ENCODE results near the gene USP40. TPM values are rescaled to one million over a fixed set of nuclear protein-coding genes. Genes with fewer than 3 reads are reported as not detected.

Gene USP40
- total RNA-seq, 2 experiments from 2014 or later: 0.51 to 1.7 TPM

GRCh38 chr2:233453111-233453915, 113.3 kb downstream of the USP40 start:
- Histone ChIP-seq H3K4me1 (ENCODE audit: insufficient read depth, low read length, poor library complexity, severe bottlenecking) (no peaks in the 10 kb centered on the region), H3K27ac (ENCODE audit: low read depth, low read length, poor library complexity, severe bottlenecking) (no peak overlapping the region), H4K20me1 (ENCODE audit: insufficient read depth, low read length) (no peaks in the 10 kb centered on the region), H3K4me3 (ENCODE audit: low read depth, low read length, poor library complexity, severe bottlenecking) (no peak overlapping the region), H3K9me2 (ENCODE audit: insufficient read depth, low read length) (no peaks in the 10 kb centered on the region), H3K79me2 (ENCODE audit: insufficient read depth, low read depth, low read length) (no peaks in the 10 kb centered on the region), H2AFZ (ENCODE audit: low read length) (no peak overlapping the region), H3K36me3 (ENCODE audit: insufficient read depth, low read length) (peaks cover 97% of the 10 kb centered on the region), H3K9me3 (ENCODE audit: low read length) (no peaks in the 10 kb centered on the region), H3K4me2 (ENCODE audit: low read length) (no peak overlapping the region)
- no peak for DNase-seq (ENCODE audit: low spot score)
- intact Hi-C loops (cut with micrococcal nuclease; ENCODE audit: unreplicated experiment): no loop called here
- POLR2A ChIA-PET: interaction anchor here (0.7 to 1.2 kb wide), 2 partner anchors 96 to 160 kb away, joined by 3 read pairs; no protein-coding TSS in a partner anchor
- CTCF ChIA-PET (ENCODE audit: unreplicated experiment): interaction anchor here (1.0 kb wide), 1 partner anchor 95 kb away, joined by 3 read pairs; no protein-coding TSS in a partner anchor
- no TSS peak for BruUV-seq (replicated peaks)
- TF ChIP-seq CTCF (conservative IDR thresholded peaks at IDR 0.05; ENCODE audit: low read length): no peak
- no peak for TF ChIP-seq EZH2phosphoT487 (IDR thresholded peaks at IDR 0.05; ENCODE audit: borderline replicate concordance, low read depth, low read length)

GRCh38 chr2:233451950-233452349, 114.6 kb downstream of the USP40 start:
- ChIA-PET CTCF (ENCODE audit: unreplicated experiment) (no interaction called here), POLR2A (interaction anchor here (1.2 kb wide), 1 partner anchor 94 kb away, joined by 3 read pairs; no protein-coding TSS in a partner anchor)
- no peaks in the 10 kb centered on the region for H3K4me1 ChIP-seq (ENCODE audit: insufficient read depth, low read length, poor library complexity, severe bottlenecking)
- H3K36me3 ChIP-seq (ENCODE audit: insufficient read depth, low read length): peaks cover 96% of the 10 kb centered on the region
- H3K79me2 ChIP-seq (ENCODE audit: insufficient read depth, low read depth, low read length): no peaks in the 10 kb centered on the region
- intact Hi-C loops (cut with micrococcal nuclease; ENCODE audit: unreplicated experiment): no loop called here
- TF ChIP-seq CTCF (conservative IDR thresholded peaks at IDR 0.05; ENCODE audit: low read length) (no peak), EZH2phosphoT487 (IDR thresholded peaks at IDR 0.05; ENCODE audit: borderline replicate concordance, low read depth, low read length) (no peak)
- no peak for DNase-seq (ENCODE audit: low spot score)
- no peak overlapping the region for H3K4me3 ChIP-seq (ENCODE audit: low read depth, low read length, poor library complexity, severe bottlenecking)
- no peaks in the 10 kb centered on the region for H3K9me2 ChIP-seq (ENCODE audit: insufficient read depth, low read length)
- no peak overlapping the region for H3K4me2 ChIP-seq (ENCODE audit: low read length)
- no peaks in the 10 kb centered on the region for H4K20me1 ChIP-seq (ENCODE audit: insufficient read depth, low read length)
- H2AFZ ChIP-seq (ENCODE audit: low read length): no peak overlapping the region
- H3K27ac ChIP-seq (ENCODE audit: low read depth, low read length, poor library complexity, severe bottlenecking): no peak overlapping the region
- no peaks in the 10 kb centered on the region for H3K9me3 ChIP-seq (ENCODE audit: low read length)
- no TSS peak for BruUV-seq (replicated peaks)
